HG03439 (cell line): ENCODE data around the gene PTP4A2.
"Not testable (repeated sequence)": the region's sequence is repeated elsewhere in the genome, so short reads cannot be mapped to it uniquely, and the experiment has no call there.

Source experiments
- ATAC-seq: cut with Tn5 transposase; IDR thresholded peaks from one replicate; pipeline ENCODE4 v1.9.1; 2021; ENCODE audit warnings: mild to moderate bottlenecking, moderate library complexity; ENCODE audit not compliant: unreplicated experiment

Gene PTP4A2

DNA sequence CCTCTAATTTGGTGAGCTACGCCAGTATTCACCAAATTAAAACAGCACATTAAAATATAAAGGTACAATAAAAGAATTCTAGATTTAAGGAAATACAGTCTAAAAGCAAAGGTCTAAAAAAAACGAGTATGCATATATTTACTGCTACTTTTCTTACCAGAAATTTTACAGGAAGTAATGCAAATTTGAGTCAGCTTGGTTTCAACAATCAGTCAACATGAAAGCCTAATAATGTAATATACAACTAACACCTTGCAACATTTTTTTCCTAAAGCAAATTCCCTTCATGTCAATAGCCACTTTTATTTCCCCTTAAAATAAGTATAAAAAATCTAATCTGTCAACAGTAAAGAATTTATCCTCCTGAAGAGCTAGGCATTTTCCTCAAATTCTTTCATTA lies 11.9 kb downstream of the PTP4A2 start:
- ATAC-seq: no peak

DNA sequence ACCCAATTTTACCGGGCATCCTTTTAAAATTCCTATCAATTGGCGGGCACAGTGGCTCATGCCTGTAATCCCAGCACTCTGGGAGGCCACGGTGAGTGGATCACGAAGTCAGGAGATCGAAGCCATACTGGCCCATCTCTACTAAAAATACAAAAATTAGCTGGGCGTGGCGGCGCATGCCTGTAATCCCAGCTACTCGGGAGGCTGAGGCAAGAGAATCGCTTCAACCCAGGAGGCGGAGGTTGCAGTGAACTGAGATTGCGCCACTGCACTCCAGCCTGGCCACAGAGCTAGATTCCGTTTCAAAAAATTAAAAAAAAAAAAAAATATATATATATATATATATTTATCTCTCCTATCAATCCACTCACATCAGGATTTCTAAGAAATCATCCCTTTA lies 12.3 kb downstream of the PTP4A2 start:
- ATAC-seq: not testable (repeated sequence)

DNA sequence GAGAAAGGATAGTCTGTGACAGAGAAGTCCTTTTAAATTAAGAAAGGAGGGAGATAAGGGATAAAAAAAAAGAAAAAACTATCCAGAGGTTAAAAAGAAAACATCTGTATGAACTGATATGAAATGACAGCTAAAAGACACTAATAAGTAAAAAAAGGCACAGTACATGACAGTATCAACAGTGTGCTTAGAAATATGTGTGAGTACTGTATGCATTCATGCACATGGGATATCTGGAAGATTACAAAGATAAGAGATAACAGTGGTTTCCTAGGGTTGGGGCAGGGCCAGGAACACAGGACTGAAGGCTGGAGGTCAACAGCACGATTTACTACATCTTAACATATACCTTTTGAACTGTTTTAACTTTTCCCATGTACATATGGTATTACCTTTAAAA lies 13.3 kb downstream of the PTP4A2 start:
- no peak for ATAC-seq

DNA sequence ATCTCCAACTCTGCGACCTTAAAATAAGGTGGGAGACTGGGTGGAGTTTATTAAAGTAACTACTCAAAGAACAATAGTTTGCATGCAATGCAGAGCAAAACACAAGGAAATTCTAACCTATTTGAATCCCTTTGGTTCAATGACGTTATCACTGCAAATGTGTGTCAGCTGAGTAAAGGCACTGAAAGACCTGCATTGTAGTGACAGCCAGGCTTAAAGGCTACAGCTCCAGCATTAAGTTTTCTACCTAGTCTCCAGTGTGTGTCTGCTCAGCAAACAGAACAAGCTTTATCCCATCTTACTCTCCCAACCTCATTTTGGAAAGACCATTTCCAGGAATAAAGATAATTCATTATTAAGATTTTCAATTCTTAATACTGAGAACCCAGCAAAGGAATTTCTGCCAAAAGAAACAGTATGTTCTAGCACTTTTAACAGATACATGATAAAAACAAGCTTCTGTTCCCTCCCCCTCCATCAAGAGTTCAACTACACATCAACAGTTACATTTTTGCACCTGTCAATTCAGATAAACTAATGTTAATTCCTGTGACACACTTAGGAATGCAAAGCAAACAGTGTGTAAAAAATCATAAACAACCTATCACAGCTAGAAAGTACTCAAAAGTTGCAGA lies 14.2 kb downstream of the PTP4A2 start:
- ATAC-seq: no peak

DNA sequence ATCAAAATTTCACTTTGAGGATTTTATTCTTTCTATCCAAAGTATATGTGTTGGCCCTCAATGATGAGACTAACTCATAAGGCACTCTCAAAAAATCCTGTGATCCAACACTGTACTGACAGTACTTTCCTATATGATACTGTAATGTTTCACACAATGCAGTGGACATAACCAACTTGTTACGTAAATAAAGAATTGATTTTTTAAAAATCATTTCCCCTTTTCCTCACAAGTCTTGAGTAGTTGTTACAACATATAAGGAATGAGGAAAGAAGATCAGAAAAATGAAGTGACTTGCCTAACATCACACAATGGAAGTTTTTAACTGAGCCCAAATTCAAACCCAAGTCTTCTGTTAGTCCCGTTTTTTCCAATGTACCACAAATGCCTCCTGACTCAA lies 17.2 kb downstream of the PTP4A2 start:
- ATAC-seq: no peak

DNA sequence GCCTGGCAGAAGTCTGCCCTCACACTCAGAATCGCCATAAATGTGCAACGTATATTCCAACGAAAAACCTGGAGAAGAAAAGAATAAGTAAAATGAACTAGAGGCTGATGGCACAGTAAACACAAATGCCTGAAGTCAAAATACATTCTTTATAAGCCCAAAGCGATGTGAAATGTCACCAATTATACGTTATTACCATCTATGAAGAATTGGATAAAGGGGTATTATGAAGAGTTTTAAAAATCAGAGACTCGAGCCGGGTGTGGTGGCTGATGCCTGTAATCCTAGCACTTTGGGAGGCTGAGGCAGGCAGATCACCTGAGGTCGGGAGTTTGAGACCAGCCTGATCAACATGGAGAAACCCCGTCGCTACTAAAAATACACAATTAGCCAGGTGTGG lies 18.6 kb downstream of the PTP4A2 start:
- ATAC-seq: no peak

DNA sequence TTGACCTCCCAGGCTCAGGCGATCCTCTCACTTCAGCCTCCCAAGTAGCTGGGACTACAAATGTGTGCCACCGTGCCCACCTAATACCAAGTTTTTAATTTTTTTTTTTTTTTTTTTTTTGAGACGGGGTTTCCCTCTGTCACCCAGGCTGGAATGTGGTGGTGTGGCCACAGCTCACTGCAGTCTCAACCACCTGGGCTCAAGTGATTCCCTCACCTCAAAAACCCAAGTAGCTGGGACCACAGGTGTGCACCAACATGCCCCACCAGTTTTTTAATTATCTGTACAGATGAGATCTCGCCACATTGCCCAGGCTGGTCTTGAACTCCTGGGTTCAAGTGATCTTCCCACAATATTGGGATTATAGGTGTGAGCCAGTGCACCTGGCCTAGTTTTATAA lies 22.7 kb downstream of the PTP4A2 start:
- no peak for ATAC-seq

DNA sequence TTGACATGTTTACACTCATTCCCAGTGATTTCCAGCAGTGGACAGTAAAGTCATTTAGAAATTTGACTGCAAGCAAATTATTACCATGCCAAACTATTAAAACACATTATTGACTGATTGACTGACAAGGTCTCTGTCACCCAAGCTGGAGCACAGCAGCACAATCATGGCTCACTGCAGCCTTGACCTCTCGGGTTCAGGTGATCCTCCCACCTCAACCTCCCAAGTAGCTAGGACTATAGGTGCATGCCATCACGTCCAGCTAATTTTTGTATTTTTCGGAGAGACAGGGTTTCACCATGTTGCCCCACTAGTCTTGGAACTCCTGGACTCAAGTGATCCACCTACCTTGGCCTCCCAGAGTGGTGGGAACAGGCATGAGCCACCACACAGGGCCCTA lies 24.2 kb downstream of the PTP4A2 start:
- ATAC-seq: no peak

DNA sequence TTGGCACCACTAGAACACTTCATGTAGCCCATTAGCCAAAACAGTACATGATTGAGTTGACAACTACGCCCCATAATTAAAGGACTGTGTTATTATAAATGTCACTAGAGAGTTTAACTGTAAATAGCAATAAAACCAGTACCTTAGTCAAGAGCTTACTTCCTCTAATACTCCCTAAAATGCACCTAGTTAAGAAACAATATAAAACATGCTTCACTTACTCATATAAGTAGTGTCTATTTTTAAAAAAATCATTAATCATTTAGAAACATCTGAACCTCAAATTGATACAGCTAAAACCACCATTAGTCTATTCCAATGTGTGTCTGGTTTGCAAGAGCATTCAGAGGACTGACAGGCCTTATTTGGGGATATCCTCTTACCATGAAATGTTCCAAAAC lies 25.3 kb downstream of the PTP4A2 start:
- ATAC-seq: peak; percentile 67

DNA sequence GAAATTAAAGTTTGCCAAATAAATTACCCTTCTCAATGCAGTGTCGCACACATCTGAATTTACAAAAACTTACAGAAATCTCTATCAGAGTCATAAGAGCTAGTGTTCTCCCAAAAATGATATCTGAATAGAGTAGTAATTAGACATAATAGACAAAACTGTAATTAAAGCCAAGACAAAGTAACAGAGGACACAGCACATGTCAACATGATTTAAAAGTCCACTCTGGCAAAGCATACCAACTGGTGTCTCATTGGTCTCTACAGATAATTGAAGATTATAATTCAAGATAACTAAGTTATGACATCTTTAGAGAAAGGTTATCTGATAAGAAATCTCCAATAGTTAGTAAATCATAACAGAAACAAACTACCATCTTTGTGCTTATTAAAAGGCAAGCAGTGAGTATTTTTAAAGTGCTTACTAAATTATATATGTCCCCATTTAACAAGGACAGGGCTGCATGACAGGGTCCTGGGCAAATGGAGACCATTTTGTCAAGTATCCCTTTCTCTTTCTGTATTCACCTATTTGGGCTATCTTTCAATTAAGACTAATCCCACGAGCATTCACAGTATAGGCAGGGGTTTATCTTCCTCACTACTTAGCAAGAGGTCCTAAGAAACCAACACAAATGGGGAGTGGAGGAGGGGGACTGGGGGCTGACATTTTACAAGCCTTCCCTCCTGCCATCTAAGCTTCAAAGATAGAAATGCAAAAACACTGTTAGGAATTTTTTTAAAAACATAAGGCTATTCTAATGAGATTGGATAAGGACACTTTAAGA lies 26.0 kb downstream of the PTP4A2 start:
- ATAC-seq: no peak

DNA sequence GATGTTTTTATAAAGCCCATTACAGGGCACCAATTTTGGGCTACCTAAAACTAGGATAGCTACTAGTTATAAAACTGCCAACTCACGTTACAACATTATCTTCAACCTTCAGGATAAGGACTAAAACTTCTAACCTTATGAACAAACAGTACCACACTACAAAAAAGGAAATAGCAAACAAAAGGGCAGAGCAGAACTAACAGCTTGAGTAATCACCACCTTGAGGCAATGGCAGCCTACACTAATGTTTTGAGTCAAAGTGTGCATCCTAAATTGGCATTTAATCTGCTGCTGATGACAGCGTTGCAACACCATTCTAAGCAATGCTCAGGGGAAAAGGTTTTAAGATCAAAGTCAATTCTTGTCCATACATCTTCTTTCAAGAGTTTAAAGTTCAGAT lies 27.2 kb downstream of the PTP4A2 start:
- no peak for ATAC-seq

DNA sequence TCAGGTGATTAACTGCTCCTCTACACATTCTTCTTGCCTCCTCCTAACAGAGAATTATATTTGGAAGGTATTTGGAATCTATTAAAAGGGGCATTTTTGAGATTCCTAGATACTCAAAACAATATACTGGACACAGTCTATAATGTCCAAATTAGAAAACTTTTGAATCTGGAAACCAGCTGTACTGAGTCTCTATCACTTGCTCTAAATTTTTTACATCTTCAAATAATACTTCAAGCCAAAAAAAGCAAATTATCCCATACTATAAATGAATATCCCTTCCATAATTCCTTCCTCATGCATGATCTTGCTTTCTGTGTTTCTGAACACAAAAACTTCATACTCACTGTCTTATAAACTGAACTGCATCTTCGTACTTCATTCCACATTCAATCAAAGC lies 28.5 kb downstream of the PTP4A2 start:
- ATAC-seq: no peak

DNA sequence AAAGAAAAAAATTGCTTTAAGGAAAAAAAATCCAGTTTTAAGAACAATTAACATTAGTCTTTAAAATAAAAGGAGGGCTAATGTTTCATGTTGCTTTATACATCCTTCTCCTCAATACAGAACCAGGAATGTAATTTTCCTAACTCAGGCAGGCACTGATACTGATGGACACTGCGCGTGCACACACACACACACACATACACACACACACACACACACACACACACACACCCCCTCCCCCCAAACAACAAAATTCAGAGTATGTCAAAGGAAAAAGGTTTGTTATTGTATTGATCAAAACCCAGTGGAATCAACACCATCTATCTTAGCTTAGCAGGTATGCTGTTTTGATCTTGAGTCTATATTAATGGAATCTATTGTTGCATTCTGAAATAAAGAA lies 31.6 kb downstream of the PTP4A2 start:
- ATAC-seq: no peak

DNA sequence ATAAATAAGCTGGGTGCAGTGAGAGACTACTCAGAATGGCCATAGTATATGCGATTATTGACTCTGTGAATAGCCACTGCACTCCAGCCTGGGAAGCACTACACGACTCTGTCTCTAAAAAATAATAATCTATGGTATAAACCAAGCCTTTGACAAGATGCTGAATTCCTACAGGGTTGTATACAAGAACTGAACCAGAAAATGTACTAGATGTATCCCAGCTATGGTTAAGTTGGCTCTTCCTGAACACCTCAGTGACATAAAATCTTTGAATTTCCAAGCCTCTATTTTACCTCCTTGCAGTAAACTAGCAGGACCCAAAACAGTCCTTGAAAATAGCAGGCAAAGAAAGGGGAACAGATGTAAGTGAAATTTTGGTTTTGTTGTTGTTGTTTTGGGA lies 32.5 kb downstream of the PTP4A2 start:
- no peak for ATAC-seq

DNA sequence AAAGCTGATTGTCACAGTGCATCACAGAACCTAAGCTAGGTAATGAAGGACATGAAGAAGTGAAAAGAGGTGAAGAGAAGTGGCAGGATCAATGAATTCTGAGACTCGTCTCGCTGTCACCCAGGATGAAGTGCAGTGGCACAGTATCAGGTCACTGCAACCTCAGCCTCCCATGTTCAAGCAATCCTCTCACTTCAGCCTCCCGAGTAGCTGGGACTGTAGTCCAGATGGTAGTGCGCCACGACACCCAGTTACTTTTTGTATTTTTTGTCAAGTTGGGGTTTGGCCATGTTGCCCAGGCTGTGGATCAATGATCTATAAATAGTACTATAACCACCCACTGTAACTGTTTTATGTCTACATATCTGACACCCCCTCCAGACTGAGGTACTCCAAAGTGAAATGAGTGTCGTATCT lies 33.1 kb downstream of the PTP4A2 start:
- no peak for ATAC-seq

DNA sequence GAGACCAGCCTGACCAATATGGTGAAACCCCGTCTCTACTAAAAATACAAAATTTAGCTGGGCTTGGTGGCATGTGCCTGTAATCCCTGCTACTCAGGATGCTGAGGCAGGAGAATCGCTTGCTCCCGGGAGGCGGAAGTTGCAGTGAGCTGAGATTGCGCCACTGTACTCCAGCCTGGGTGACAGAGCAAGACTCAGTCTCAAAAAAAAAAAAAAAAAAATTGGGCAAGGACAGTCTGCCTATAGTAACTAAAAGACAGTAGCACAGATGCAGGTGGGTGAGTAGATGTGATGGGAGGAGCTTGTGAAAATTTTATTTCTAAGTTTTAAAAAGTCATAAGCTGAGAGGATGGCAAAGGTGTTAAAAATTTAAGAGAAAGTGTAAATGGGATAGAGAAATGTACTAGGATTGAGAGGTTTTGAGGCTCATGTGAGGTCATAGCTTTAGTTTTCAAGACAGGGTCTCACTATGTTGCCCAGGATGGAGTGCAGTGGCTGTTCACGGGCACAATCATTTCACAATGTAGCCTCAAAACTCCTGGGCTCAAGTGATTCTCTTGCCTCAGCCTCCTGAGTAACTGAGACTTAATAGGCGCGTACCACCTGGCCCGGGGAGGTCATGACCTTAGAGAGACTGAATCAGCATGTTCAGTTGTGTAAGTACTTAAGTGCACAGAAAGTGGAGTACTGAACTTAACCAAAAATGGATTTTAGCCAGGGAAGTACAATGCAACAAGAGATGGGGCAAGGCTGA lies 33.7 kb downstream of the PTP4A2 start:
- ATAC-seq: no peak

DNA sequence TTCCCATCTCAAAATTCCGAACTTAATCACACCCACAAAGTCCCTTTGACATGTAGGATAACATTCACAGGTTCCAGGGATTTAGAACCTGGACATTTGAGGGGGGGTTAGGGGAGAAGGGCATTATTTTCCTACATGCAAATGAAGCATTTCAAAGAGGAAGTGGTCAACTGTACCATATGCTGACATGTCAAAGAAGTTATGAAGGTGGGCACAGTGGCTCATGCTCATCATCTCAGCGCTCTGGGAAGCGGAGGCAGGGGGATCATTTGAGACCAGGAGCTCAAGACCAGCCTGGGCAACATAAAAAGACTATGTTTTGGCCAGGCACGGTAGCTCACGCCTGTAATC lies 35.7 kb downstream of the PTP4A2 start:
- no peak for ATAC-seq

DNA sequence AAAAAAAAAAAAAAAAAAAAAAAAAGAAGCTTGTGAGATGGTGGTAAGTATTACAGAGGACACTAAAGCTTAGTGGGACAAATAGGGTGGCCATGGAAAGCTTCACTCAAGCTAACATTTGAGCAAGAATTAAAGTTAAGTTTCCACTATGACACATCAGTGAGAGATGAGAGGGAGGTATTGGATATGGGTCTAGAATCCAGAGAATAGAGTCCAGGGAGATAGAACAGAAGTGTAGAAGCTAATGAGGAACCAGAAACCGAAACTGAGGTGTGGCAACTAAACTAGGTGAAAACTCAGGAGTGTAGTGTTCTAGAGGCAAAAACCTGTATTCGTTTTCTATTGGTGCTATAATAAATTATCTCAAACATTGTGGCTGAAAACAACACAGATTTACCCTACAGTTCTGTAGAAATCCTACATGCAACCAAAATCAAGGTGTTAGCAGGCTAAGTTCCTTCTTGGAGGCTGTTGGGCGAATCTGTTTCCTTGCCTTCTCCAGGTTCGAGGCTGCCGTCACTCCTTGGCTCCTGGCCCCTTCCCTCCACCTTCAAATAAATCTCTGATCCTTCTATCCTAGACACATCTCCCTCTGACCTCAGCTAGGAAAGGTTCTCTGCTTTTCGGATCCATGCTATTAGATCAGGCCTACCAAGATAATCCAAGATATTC lies 36.2 kb downstream of the PTP4A2 start:
- ATAC-seq: no peak

DNA sequence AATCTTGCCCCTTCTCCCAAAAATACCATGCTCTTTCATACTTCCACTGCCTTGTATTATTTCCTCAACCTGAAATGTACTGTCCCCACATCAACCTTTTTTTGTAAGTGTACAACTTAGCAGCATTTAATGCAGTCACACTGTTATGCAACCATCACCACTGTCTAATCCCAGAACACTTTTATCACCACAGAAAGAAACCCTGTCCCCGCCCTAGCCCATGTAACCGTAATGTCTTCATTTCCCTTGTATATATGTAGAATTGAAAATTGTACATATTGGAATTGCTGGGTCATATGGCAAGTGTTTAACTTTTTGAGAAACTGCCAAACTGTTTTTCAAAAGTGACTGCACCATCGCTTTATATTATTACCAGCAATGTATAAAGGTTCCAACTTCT lies 37.4 kb downstream of the PTP4A2 start:
- ATAC-seq: no peak

DNA sequence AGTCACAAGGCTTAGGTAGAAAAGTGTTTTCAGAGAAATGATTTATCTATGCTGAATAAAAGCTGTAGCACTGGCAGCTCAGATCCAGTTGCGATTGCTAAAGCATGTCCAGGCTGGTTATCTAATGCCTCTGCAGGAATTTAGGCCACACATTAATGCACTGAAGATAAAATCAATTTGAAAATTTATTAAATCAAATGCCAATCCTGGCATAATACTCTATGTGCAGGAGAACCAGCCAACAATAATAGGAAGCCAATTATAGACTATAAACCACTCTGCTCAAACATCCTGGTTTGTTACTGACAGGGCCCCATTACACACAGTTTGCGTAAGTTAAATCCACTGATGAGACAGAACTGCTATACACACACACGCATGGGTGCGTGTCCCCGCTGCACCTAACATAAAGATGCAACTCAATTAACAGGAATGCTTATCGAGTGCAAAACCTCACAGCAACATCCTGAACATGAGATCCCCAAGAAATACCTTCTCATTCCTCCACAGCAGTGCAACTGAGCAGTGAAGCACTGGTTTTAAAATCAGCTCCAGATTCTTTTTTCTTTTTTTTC lies 40.6 kb downstream of the PTP4A2 start:
- ATAC-seq: no peak

DNA sequence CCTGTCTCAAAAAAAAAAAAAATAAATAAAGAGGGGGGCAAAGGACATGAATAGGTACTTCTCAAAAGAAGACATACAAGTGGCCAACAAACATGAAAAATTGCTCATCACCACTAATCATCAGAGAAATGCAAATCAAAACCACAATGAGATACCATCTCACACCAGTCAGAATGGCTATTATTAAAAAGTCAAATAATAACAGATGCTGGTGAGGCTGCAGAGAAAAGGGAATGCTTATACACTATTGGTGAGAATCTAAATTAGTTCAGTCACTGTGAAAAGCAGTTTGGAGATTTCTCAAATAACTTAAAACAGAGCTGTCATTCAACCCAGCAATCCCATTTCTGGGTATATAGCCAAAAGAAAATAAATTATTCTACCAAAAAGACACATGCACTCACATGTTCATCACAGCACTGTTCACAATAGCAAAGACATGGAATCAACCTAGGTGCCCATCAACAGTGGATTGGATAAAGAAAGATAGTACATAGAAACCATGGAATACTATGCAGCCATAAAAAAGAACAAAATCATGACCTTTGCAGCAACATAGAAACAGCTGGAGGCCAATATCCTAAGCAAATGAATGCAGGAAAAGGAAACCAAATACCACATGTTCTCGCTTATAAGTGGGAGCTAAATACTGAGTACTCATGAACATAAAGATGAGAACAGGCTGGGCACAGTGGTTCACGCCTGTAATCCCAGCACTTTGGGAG lies 42.5 kb downstream of the PTP4A2 start:
- not testable (repeated sequence) for ATAC-seq
